HUDEP-2 (cell line): ENCODE results near the gene HTRA3.

Source experiments
- DNase-seq, 76 experiments: peaks; one replicate each; lab custom pipeline; 2025; ENCODE audit not compliant: unreplicated experiment in 76 of 76; lab: John Stamatoyannopoulos, UW

HTRA3 gene

DNA sequence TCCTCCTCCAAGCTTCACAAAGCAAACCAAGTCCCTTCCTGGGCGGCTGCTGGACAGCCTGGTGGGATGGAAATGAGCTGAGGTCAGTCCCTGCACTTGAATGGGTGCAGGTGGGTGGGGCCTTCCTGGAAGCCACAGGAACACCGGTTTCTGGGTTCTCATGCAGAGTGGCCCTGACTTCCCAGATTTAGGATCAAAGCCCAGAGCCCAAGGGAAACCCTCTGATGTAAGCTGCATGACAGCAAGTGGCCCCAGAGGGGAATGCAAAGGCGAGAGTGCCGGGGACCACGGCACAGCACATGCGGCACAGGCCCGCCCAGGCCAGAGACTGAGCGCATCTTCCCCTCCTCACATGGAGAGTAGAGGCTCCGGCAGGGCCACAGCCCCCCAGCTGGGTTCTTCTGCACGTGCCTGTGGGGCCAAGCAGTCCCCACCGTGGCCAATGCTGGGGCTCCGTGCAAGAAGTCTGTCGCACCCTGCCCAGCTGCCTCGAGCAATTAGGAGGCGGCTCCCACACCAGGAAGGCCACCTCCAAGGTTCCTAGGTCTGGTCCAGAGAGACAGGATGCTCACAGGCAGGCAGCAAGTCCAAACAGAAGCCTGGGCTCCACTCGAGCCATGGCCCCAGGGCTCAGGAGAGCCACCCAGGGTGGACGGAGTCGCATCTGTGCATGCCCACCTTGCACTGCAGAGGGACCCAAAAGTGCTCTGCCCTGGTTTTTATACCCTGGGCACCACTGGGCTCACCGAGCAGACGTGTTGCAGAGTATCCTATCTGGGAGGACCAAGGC lies 83.0 kb downstream of the HTRA3 start:
- no peak for DNase-seq

DNA sequence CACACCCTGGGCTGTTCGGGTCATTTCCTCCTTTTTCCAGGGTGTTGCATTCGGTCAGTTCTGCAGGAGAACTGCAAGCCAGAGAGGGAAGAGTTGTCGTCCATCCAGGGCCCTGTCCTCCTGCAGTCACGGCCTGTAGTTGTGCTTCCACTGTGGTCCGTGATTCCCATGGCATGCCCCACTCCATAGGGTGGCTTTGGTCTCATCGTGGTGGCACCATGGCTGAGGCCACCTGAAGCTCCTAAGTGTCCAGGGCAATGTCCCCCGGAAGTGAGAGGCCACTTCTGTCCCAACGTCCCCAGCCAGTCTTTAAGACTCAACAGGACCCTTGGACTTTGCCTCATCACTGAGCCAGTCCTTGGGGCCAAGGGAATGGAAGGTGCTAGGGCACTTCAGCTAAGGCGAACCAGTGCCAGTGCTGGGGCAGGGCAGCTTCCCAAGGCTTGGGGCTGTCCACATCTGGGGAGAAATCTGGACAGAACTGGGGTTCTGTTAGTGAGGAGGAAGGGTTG lies 83.7 kb downstream of the HTRA3 start:
- no peak for DNase-seq

DNA sequence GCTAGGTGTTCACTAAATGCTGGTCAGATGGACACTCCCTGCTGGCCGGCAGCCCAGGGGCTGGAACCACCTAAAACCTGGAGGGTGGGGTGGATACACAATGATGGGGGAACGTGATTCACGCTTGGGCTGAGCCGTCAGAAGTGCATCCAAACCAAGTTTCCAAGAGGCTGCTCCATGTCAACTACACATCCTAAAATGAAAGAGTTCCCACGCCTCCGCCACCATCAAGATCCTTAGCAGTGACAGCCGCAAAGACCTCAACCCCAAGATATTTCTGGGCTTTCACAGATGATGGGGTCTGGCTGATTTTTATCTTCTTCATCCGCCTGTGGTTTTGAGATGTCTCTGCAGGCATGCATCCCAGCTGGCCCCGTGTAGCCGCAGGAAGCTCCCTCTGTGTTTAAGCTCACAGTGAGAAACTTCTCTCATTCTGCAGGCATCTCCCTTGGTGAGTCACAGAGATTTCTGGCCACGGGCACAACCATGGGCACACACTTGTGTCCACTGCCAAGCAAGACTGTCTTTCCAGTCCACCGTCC lies 84.4 kb downstream of the HTRA3 start:
- DNase-seq, result no peak

DNA sequence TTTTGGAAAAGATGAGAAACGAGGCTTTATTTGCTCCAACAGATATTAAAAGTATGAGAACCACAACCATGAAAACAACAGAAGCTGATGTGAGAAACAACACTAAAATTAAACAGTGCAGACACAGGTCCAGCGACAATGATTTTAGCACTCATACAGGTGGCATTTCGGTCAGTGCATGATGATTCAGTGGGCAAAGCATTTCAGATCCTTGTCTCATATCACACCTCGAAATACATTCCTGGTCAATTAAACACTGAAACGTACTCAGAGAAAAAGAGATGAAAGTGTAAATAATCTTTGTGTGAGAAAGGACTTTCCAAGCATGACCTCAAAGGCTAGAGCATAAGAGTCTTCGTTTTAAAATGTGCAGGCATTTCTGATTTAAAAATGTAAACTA lies 85.8 kb downstream of the HTRA3 start:
- DNase-seq, result no peak

DNA sequence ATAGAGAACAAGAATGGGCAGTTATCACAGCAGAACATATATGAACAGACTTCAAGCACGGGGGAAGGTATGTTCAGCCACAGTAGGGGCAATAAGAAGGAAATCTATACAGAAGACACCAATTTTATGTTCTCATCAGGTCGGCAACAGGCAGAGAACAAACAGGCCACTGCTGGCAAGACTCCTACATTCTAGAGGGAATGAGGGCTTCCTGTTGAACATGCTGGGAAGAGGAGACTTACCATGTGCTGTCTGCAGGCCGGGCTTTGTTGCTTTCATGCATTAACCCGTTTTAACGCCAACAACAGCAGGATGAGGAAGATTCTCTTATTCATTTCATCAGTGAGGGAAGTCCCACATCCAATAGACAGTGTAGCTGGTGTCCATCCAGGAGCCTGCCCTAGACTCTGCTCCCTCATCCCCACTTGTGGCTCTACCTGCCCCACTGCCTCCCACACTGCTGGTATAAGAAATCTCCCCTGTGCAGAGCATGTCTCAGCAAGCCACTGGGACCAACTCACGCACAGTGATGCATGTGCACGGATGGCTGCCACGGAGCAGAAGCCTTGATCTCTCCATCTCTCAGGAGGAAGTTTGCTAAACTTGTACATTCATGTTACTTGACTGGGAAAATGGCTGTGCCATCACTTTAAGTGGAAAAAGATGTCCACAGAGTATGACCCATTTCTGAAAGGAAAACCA lies 86.5 kb downstream of the HTRA3 start:
- DNase-seq, result no peak
